ENCODE data around the gene SLC24A4.

Gene SLC24A4

DNA sequence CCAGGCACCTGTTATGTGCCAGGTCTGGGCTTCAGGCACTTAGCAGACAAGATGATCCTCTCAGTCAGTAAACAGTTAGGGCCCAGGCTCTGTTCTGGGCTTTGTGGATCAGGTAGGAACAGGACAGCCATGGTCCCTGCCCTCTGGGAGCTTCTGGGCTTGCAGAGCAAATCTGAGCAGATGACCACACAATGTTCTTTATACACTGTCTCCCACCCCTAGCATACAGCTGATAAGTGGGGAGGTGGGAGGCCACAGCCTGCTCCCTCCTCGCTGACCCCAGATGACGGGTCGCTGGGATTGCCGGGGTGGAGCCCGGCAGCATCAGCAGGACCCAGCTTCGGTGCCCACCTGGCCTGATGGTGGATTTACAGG lies 137.6 kb downstream of the SLC24A4 start:
- no peak for DNase-seq

DNA sequence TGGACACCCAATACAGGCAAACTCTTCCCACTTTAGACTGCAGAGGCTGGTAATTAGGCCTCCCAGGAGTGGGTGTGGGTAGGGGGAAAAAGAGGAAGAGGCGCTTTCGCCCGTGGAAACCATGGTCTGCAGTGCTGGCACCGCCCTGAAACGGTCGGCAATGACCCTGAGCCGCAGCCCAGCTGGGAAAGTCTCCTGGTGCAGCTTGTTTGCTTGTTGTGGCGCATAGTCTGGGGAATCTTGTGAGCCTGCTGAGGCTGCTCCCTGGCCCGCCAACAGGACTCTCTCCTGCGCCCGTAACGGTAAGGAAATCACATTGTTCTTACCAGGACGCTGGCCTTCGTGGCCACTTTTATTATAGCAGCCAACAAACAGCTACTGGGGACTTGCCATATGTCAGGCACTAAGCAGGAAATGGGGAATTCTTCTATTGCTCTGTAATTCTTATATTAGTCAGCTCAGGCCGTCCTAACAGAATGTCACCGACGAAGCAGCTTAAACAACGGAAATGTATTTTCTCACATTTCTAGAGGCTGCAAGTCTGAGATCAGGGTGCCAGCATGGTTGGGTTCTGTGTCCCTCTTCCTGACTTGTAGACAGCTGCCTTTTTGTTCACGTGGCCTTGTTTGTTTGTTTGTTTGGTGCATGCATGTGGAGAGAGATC lies 138.1 kb downstream of the SLC24A4 start:
- no peak for DNase-seq

- no peak for DNase-seq
Measured at GRCh38 chr14:92461891-92462290, 138.9 kb downstream of the SLC24A4 start.

GRCh38 chr14:92462568-92462967 lies 139.6 kb downstream of the SLC24A4 start:
- DNase-seq = no peak

- DNase-seq = no peak
Measured at GRCh38 chr14:92463141-92463540, 140.2 kb downstream of the SLC24A4 start.

GRCh38 chr14:92464156-92464555 lies 141.2 kb downstream of the SLC24A4 start:
- DNase-seq = no peak

DNA sequence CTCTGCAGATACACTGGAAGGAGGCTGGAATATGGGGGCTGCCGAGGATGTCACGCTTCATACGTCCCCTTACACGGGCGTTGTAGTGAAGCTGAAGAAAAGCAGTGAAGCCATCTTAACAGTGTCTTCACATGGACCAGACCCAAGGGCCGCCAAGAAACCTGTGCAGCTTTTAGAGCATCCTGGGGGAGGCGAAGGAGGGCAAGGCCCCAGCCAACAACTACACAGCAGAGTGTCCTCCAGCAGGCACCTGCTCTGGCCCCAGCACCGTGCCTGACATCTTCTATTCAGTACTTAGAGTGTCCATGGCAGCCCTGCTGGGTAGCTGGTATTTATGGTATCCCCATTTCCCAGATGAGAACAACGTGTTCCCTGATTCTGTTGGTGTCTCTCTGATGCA lies 141.8 kb downstream of the SLC24A4 start:
- DNase-seq = no peak

GRCh38 chr14:92465353-92466055 lies 142.5 kb downstream of the SLC24A4 start:
- no peak for DNase-seq

GRCh38 chr14:92466059-92466458 lies 143.1 kb downstream of the SLC24A4 start:
- no peak for DNase-seq

GRCh38 chr14:92469515-92469914 lies 146.6 kb downstream of the SLC24A4 start:
- no peak for DNase-seq

DNA sequence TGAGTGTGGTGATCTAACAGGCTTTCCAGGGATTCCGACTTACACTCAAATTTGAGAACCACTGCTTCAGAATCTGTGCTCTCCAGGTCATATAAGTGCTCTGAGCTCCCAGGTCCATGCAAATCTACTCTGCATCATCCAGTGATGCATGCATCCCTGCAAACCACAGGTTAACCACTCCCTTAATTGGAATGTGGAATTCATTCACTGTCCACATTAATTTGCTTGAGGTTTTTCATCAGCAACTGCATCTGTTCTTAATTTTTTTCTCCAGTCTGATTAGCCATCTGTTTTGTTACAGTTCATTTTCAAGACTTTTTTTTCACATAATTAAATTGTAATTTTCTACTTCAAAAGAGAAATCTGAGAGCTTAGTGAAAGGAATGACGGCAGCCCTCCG lies 147.2 kb downstream of the SLC24A4 start:
- DNase-seq = no peak

GRCh38 chr14:92470811-92471210 lies 147.8 kb downstream of the SLC24A4 start:
- DNase-seq = no peak

GRCh38 chr14:92471919-92472318 lies 149.0 kb downstream of the SLC24A4 start:
- no peak for DNase-seq

DNA sequence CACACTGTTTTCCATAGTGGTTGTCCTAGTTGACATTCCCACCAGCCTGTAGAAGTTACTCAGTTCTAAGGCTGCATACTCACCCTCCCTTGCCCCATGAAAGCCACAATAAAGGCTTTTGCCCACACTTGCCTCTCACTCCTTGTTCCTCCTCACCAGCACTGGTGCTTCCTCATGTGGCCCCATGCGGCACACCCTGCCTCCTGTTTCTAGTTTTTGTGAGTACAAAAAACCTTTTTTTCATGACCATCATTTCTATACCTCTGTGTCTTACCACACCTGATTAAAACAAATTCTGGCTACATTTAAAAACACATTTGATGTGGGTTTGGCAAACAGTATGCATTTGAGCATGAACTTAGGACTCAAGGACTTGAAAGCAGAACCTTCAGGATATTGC lies 149.9 kb downstream of the SLC24A4 start:
- DNase-seq = no peak

DNA sequence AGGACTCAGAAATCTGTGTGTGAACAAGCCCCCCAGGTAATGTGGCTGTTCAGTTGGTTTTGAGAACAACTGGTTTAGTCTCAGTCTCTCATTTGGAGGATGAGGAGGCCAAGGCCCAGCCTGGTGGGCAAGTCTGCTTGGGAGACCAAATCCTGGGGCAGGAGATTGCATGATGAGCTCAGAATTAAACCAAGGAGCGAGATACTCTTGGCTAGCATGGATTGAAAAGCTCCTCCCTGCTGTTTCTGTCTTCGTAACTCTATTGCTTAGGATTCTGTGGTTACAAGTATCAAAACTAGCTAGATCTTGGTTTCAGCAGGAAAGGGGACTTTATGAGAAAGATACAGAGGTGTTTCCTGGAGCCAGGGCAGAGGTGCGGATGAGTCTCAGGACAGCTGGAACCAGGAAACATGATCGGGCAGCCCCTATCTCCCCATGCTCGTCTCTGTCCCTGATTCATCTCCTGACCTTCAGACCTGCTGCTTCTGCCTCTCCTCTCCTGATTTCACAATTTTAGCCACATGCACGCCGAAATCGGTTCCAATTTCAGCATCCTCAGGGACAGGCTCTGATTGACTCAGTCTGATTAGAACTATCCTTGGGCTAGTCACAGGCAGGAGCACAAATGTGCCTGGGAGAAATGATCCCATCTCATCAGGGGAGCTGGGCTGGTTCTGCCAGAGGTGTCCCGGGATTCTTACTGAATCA lies 150.4 kb downstream of the SLC24A4 start:
- DNase-seq = no peak

GRCh38 chr14:92473969-92474535 lies 151.1 kb downstream of the SLC24A4 start:
- DNase-seq = no peak

GRCh38 chr14:92475037-92475436 lies 152.1 kb downstream of the SLC24A4 start:
- DNase-seq = no peak

- DNase-seq = no peak
Measured at GRCh38 chr14:92475451-92476187, 152.7 kb downstream of the SLC24A4 start.

- DNase-seq = no peak
Measured at GRCh38 chr14:92480856-92481255, 157.9 kb downstream of the SLC24A4 start.

DNA sequence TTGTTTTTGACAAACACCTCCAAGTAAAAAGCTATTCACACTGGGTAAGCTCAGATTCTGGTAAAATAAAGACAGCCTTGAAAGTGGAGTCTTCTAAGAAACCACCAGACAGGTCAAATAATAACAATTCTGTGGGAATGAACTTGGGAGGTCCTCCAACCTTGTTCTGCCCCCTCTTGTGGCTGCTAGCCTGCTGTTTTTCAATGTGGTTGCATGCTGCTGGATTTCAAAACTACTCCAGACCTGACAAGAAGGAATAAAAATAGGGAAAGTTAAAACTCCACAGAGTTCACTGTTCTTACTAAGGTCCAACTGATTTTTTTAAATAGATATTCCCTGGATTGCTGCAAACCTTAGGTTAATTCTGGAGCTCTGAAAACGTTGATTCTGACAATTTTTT lies 158.4 kb downstream of the SLC24A4 start:
- DNase-seq = no peak

DNA sequence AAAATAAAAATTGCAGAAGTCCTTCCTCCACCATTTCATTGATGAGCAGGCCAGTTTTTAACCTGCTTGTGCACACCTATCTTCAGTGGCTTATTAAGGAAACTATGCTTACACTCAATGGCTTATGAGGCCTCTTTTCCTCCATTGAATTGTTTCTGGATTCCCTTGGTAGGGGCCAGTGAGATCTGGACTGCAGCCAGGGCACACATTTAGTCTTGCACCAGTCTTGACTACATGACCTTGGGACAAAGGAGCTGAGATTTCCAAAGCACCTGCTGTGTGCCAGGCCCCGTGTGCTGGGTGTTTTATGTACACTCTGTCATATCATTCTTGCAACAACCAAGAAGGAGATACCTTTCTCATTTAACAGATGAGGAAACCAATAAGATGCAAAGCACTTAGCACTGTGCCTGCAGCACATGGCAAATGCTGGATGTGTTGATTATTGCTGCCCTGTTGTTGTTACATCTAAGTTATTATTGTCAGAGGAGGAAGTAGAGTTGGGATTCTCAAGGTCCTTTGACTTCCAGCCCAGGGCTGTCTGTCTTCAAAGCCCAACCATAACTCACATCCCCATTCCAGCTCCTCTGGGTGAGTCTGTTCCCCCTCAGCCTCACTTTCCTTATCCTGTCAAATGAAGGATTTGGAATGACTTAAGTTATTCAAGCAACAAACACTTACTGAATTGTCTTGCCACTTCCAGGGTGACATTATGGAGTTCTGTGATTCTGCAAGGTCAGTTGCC lies 159.0 kb downstream of the SLC24A4 start:
- DNase-seq = no peak

DNA sequence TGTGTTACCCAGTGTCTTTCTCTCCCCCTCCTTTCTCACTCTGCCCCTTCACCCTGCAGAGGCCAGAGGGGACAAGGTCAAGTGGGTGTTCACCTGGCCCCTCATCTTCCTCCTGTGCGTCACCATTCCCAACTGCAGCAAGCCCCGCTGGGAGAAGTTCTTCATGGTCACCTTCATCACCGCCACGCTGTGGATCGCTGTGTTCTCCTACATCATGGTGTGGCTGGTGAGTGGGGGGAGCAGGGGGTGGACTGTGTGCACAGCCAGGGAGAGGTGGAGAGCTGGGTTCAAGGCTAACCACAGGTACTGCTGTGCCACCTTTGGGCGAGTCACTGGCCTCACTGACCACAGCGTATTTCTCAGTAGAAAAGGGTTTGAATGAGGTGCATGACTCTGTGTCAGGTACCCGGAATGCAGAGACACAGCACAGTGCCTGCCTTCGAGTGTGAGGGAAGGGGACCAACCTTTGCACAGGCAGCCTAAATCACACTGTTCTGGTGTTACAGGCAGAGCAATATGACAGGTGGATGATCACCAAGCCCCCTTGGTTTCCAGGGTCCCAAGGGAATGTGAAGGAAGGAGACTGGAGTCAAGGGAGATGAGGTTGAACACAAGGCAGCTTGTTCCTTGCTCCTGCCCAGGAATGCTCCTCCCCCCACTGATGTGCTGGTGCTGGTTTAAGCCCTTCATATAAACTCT lies 159.8 kb downstream of the SLC24A4 start:
- DNase-seq = no peak

All from NCI-H1930 (cell line).